ENCODE measurements around the gene MAP4K2.

DNA sequence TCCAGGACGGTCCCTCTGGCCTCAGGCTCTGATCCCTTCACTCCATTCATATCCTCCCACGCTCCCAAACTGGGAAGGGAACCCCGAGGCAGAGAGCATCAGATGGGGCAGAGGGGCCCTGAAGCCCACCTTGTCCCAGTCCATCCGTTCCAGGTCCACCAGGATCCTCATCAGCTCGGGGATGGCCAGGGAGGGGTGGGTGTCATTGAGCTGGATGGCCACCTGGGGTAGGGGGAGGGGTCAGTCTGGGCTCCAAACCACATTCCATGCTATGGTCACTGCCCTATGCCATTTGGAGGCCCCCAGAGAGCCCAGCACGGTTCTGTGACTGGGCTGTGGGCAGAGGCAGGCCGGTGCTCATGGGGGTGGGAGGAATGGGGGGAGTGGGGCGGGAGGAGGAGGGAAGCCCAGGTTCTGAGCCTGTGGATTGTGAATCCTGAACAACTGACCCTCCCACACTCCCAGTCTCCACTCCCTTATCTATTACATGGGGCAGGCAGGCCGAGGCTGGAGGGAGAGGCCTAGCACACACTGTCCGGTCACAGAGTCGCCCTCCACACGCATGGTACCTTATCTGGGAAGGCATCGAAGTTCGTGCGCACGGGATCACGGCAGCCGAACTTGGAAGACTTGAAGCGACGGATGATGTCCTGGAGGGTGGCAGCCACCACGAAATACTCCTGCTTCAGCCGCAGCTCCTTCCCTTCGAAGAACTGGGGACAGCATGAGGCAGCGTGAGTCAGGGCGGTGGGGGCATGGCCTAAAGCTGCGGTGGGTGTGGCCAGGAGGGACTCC is 48.7 kb downstream of the MAP4K2 start:
- TF ChIP-seq, protein P1, sequence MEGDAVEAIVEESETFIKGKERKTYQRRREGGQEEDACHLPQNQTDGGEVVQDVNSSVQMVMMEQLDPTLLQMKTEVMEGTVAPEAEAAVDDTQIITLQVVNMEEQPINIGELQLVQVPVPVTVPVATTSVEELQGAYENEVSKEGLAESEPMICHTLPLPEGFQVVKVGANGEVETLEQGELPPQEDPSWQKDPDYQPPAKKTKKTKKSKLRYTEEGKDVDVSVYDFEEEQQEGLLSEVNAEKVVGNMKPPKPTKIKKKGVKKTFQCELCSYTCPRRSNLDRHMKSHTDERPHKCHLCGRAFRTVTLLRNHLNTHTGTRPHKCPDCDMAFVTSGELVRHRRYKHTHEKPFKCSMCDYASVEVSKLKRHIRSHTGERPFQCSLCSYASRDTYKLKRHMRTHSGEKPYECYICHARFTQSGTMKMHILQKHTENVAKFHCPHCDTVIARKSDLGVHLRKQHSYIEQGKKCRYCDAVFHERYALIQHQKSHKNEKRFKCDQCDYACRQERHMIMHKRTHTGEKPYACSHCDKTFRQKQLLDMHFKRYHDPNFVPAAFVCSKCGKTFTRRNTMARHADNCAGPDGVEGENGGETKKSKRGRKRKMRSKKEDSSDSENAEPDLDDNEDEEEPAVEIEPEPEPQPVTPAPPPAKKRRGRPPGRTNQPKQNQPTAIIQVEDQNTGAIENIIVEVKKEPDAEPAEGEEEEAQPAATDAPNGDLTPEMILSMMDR (IDR thresholded peaks at IDR 0.05): no peak
- TF ChIP-seq POLR2A (IDR thresholded peaks at IDR 0.05): no peak
